22Rv1 (cell line): ENCODE data around the gene KIAA1549.

Experiments
- CTCF ChIP-seq: fragments of 450-650 bp; IDR thresholded peaks from 2 replicates; pipeline ENCODE4 v1.5.1; 2017; ENCODE audit warnings: mild to moderate bottlenecking
- ZFX ChIP-seq: fragments of 450-650 bp; IDR thresholded peaks from 2 replicates; pipeline ENCODE4 v1.6.1; 2017; ENCODE audit warnings: antibody characterized with exemption, borderline replicate concordance

DNA sequence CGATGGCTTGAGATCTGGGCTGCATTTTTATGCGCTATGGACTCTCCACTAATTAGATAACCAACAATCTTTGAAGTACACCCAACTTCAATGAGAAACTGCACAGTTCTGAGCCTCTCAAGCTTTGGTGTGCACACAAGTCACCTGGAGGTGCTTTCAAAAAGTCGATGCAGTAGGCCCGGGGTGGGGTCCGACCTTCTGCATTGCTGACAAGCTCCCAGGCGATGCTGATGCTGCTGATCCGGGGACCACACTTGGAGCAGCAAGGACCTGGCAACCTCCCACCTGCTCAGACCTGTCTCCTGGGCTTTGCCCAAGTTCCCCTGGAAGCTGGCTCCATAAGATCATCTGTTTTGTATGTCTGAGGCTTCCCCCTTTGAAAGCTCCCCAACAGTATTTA is 10.7 kb downstream of the KIAA1549 start:
- TF ChIP-seq CTCF, result no peak
- TF ChIP-seq ZFX, result no peak
